Activated T-helper 17 cell treated with anti-CD3 and anti-CD28 coated beads, Interleukin-2, amount 50 U/mL, for 72 hours (primary cell): Measurements from ENCODE around the gene CNGB1. TPM values are rescaled to one million over a fixed set of nuclear protein-coding genes. Genes with fewer than 3 reads are reported as not detected.
"Not testable (repeated sequence)": the region's sequence is repeated elsewhere in the genome, so short reads cannot be mapped to it uniquely, and the experiment has no call there.

ENCODE experiments used
- ATAC-seq: fragments of 150-1000 bp; cut with Tn5 transposase; replicated peaks from 2 replicates; pipeline ENCODE4 v1.10.0; 2021; ENCODE audit warnings: mild to moderate bottlenecking, moderate library complexity
- H3K27ac Mint-ChIP-seq: one replicate; pipeline ENCODE4 v1.8.0; 2022; ENCODE audit warnings: mixed read lengths
- H3K27me3 Mint-ChIP-seq: one replicate; pipeline ENCODE4 v1.8.0; 2022; ENCODE audit warnings: mixed read lengths
- H3K36me3 Mint-ChIP-seq: one replicate; pipeline ENCODE4 v1.8.0; 2022; ENCODE audit warnings: low read depth, mild to moderate bottlenecking, mixed read lengths
- H3K4me1 Mint-ChIP-seq: one replicate; pipeline ENCODE4 v1.8.0; 2022; ENCODE audit warnings: mixed read lengths
- H3K4me3 Mint-ChIP-seq: one replicate; pipeline ENCODE4 v1.8.0; 2022; ENCODE audit warnings: mild to moderate bottlenecking, mixed read lengths
- H3K9me3 Mint-ChIP-seq: one replicate; pipeline ENCODE4 v1.8.0; 2022; ENCODE audit warnings: mixed read lengths
- total RNA-seq, 2 donors: library from RNA; stranded (reverse); gene quantifications; one replicate each; pipeline ENCODE4 v1.2.3, GENCODE V29; 2022

CNGB1 gene
- total RNA-seq, 2 donors from 2014 or later: not detected

DNA sequence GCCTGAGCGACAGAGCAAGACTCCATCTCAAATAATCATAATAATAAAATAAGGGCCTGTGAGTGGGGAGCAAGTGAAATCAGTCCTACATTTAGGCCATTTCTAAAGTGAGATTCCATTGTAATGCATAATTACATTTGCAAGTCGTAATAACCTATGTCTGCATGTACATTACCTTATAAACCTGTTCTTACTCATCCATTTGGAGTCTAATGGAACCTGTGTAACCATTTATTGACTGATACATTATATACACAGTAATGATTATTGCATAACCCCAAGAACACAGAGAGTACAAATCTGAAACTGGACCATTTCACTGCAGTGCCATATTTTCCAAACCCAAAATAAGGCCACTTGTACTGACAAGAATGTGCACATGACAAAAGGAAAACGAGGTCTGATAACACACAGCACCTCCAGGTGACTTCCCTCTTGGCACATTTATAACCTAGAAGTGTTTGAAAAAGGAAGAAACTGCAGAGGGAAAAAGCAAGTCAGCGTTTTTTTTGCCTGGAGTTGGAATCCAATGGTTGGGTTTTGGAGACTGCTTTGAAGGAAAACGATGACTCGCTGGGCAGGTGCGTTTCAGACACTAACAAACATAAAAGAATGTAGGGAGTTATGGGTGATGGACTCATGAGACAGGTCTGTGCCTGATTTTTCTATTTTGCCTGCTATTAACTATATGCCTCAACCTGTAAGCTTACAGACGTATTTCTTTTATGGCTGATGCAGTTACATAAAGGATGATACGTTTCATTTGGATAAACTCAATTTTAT lies 105.0 kb downstream of the CNGB1 start:
- Mint-ChIP-seq H3K4me1 (no peaks in the 10 kb centered on the region), H3K27ac (no peak overlapping the region), H3K4me3 (no peak overlapping the region), H3K36me3 (no peaks in the 10 kb centered on the region), H3K27me3 (peaks cover 16% of the 10 kb centered on the region), H3K9me3 (no peaks in the 10 kb centered on the region)
- no peak for ATAC-seq

DNA sequence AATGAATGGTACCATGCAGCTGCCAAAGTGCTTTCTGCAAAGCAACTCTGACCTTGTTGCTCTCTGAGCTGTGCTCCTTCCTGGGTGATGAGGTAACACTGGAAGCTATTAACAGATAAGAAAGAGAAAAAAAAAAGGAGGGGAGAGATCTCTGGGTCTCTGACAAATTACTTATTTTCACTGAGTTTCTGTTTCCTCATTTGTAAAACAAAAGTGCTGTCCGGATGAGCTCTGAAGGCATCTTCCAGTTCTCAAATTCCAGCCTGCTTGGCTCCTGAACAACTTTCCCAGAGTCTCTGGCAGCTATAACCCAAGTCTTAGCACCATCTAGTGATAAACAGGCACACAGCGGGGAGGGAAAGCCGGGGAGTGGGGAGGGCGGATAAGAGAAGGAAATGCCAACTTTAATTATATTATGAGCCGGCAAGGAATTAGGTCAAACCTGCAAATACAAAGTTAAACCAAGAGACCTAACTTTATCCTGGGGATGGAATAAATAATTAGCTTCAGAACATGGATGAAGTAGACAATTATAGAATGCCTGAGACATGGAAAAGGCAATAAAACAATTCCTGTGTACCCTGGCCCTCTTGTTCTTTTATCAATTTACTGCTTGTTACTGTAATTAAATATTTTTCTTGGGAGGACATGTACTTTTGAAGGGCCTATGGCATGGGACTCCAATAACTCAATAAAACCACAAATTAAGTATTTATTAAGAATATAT lies 107.3 kb downstream of the CNGB1 start:
- no peak for ATAC-seq
- Mint-ChIP-seq H3K27ac (no peak overlapping the region), H3K27me3 (peaks cover 15% of the 10 kb centered on the region), H3K4me3 (no peak overlapping the region), H3K9me3 (no peaks in the 10 kb centered on the region), H3K4me1 (no peaks in the 10 kb centered on the region), H3K36me3 (no peaks in the 10 kb centered on the region)

DNA sequence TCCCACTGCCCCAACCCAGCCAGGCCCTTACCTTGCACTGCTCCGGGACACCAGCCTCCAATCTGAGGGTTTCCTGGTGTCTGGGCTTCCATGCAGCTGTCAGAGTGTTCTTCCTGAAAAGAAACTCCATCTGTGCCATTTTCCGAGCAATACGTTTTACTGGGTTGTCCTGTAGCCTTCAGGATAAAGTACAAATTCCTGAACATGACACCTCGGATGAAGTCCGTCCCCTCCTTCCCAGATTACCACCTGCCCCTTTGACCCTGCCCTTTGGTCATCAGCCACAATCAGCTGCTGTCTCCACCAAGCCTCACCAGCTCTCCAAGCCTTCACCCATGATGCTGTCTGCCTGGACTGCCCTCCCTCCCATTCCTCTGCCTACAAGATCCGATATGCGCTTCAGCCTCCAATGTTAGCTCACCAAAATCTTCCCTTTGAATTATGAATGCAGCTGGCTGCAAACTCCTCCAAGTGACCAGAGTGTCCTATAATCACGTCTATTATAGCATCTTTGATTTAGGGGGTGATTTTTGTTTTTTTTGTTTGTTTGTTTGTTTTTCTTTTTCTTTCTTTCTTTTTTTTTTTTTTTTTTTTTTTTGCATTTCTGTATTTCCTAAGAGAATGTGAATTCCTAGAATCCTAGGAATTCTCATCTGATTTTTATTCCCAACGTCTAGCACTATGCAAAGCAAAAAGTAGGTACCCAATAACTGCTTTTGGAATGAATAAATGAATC lies 108.1 kb downstream of the CNGB1 start:
- no peak for ATAC-seq
- Mint-ChIP-seq H3K4me3 (no peak overlapping the region), H3K27me3 (peaks cover 15% of the 10 kb centered on the region), H3K27ac (no peak overlapping the region), H3K9me3 (no peaks in the 10 kb centered on the region), H3K4me1 (no peaks in the 10 kb centered on the region), H3K36me3 (no peaks in the 10 kb centered on the region)

DNA sequence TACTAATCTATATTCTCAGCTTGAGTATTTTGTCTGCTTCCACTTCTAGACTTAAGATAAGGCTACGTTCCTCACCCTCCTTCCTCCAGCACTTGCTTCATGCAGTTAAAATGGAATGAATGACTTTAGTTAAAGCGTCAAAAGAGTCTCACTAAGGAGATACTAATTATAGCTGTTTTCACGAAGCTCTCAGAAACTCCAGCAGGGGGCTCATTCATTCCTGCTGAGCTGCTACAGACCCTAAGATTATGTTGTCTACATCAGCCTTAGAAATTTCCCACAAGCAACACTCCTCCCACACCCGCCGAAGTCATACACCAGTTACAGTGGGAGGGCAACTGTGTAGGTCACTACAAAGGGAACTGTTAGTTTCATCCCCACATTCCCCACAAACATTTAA lies 111.6 kb downstream of the CNGB1 start:
- Mint-ChIP-seq H3K4me1 (no peaks in the 10 kb centered on the region), H3K4me3 (no peak overlapping the region), H3K9me3 (peaks cover 7% of the 10 kb centered on the region), H3K27ac (no peak overlapping the region), H3K27me3 (peaks cover 19% of the 10 kb centered on the region), H3K36me3 (no peaks in the 10 kb centered on the region)
- ATAC-seq: no peak

DNA sequence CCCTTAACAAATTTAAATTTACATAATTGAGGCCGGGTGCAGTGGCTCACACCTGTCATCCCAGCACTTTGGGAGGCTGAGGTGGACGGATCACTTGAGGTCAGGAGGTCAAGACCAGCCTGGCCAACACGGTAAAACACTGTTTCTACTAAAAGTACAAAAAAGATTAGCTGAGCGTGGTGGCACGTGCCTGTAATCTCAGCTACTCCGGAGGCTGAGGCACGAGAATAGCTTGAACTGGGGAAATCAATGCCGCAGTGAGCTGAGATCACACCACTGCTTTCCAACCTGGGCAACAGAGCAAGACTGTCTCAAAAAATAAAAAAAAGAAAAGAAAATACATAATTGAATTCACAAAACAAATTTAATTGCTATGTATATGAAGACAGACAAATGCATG lies 112.3 kb downstream of the CNGB1 start:
- no peaks in the 10 kb centered on the region for H3K4me1 Mint-ChIP-seq
- peaks cover 7% of the 10 kb centered on the region for H3K9me3 Mint-ChIP-seq
- no peak for ATAC-seq
- no peak overlapping the region for H3K27ac Mint-ChIP-seq
- peaks cover 19% of the 10 kb centered on the region for H3K27me3 Mint-ChIP-seq
- no peaks in the 10 kb centered on the region for H3K36me3 Mint-ChIP-seq
- no peak overlapping the region for H3K4me3 Mint-ChIP-seq

DNA sequence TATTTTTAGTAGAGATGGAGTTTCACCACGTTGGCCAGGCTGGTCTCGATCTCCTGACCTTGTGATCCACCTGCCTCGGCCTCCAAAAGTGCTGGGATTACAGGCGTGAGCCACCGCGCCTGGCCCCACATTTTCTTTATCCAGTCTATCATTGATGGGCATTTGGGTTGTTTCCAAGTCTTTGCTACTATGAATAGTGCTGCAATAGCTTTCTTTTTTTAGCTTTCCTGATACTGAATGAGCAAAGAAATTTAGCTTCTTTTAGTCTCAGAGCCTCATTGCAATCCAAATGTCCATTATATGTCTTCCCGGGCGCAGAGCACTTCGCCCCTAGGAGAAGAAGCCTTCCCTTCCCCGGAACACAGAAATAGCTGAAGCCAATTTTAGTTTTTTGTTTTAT lies 112.9 kb downstream of the CNGB1 start:
- not testable (repeated sequence) for H3K9me3 Mint-ChIP-seq, H3K4me1 Mint-ChIP-seq, H3K36me3 Mint-ChIP-seq, ATAC-seq, H3K4me3 Mint-ChIP-seq, H3K27ac Mint-ChIP-seq
- H3K27me3 Mint-ChIP-seq: peaks cover 14% of the 10 kb centered on the region

DNA sequence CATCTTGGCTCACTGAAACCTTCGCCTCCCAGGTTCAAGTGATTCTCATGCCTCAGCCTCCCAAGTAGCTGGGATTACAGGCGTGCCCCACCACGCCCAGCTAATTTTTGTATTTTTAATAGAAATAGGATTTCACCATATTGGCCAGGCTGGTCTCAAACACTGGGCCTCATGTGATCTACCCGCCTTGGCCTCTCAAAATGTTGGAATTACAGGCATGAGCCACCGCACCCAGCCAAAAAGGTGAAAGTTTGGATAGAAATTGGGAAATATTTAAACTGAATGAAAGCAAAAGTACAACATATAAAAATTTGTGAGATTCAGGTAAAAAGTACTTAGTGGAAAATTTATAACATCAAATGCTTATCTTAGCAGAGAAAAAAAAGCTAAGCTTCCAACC lies 115.7 kb downstream of the CNGB1 start:
- Mint-ChIP-seq H3K4me3 (no peak overlapping the region), H3K36me3 (no peaks in the 10 kb centered on the region), H3K9me3 (peaks cover 7% of the 10 kb centered on the region), H3K27ac (no peak overlapping the region), H3K27me3 (peaks cover 22% of the 10 kb centered on the region), H3K4me1 (no peaks in the 10 kb centered on the region)
- ATAC-seq: no peak

DNA sequence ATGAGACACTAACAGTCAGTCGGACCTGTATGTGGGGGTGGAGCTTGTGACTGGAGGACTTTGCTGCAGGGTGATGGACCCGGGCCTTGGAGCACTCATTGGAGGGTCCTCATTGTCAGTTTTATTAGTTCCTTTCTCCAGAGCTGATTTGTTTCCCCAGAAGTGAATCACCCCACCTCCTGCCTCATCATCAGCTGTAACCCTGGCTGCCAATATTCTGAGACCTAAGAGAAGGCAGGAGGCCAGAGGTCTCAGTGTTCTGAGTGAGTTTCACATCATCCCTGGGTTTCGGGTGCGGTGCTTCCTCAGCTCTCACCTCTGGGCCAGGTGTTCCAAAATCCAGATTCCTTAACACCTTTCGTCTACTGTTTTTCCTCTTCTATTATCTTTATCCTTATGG lies 118.7 kb downstream of the CNGB1 start:
- no peaks in the 10 kb centered on the region for H3K36me3 Mint-ChIP-seq
- peaks cover 7% of the 10 kb centered on the region for H3K9me3 Mint-ChIP-seq
- no peak overlapping the region for H3K4me3 Mint-ChIP-seq
- ATAC-seq: no peak
- H3K27me3 Mint-ChIP-seq: peaks cover 19% of the 10 kb centered on the region
- H3K4me1 Mint-ChIP-seq: no peaks in the 10 kb centered on the region
- no peak overlapping the region for H3K27ac Mint-ChIP-seq

DNA sequence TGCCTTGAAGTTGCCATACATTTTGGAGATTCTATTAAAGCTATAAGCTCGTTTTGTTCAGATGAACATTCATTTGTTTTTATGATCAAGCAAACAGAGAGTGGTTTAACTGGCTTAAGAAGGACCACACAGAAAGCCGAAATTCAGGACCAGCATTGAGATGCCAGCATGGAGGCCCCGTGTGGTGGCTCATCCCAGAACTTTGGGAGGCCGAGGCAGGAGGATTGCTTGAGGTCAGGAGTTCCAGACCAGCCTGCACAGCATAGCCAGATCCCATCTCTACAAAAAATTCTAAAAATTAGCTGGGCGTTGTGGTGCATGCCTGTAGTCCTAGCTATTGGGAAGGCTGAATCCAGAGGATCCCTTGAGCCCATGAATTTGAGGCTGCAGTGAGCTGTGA lies 122.7 kb downstream of the CNGB1 start:
- H3K27ac Mint-ChIP-seq: no peak overlapping the region
- no peak for ATAC-seq
- H3K4me1 Mint-ChIP-seq: no peaks in the 10 kb centered on the region
- no peak overlapping the region for H3K4me3 Mint-ChIP-seq
- H3K9me3 Mint-ChIP-seq: no peaks in the 10 kb centered on the region
- no peaks in the 10 kb centered on the region for H3K36me3 Mint-ChIP-seq
- peaks cover 11% of the 10 kb centered on the region for H3K27me3 Mint-ChIP-seq

DNA sequence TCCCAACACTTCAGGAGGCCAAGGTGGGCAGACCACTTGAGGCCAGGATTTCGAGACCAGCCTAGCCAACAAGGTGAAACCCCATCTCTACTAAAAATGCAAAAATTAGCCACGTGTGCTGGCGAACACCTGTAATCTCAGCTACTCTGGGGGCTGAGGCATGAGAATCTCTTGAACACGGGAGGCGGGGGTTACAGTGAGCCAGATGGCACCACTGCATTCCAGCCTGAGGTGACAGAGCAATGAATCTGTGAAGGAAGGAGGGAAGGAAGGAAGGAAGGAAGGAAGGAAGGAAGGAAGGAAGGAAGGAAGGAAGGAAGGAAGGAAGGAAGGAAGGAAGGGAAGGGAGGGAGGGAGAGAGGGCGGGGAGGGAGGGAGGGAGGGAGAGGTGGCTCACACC lies 124.0 kb downstream of the CNGB1 start:
- not testable (repeated sequence) for H3K4me3 Mint-ChIP-seq, H3K27me3 Mint-ChIP-seq

DNA sequence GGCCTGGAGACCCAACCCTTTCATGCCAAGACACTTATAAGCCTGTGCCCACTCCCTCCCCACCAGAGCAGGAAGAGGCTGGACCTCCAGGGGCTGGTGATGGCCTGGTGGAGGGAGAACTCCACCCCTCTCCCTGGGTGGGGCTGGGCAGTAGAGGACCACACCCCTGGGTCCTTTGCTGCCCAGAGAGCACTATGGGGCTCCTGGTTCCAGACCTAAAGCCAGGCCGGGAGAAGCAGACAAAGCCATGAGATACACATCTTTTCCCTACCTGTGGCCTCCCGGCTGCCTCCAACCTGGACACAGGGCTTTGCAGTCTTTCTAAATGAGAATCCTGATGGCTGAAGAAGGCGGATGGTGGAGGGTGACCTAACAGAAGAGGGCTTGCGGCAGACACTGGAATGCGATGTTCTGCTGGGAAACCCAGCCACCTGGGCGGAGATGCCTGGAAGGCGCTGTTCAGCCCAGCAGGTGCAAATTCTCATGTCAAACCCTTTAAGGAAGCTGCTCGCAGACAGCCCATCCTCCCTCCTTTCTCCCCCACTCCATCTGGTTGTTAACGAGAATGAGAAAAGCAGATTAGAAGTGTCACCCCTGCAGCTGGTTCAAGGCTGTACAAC lies 124.7 kb downstream of the CNGB1 start:
- H3K9me3 Mint-ChIP-seq: no peaks in the 10 kb centered on the region
- H3K4me1 Mint-ChIP-seq: no peaks in the 10 kb centered on the region
- no peak overlapping the region for H3K4me3 Mint-ChIP-seq
- no peak for ATAC-seq
- H3K27ac Mint-ChIP-seq: peak overlapping the region; percentile 28
- no peaks in the 10 kb centered on the region for H3K36me3 Mint-ChIP-seq
- H3K27me3 Mint-ChIP-seq: peaks cover 5% of the 10 kb centered on the region

More for the DNA sequence above, 124.0 kb downstream of the CNGB1 start:
- not testable (repeated sequence) for H3K4me1 Mint-ChIP-seq, H3K9me3 Mint-ChIP-seq, H3K36me3 Mint-ChIP-seq, ATAC-seq
- H3K27ac Mint-ChIP-seq: peak overlapping the region; percentile 28

DNA sequence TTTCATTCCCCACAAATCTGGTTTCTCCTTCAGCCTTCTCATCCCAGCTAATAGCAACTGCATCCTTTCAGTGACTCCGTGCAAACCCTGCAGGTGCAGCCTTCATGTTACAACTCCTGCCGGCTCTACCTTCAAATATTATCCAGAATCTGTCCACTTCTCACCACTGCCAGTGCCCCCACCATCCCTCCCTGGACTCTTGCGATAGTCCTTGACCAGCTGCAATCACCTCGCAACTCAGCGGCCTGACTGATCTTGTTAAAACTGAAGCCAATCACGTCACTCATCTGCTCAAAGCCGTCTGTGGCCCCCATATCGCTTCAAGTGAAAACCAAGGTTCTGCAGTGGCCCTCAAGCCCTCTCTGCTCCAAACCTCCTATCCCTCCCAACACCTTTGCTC lies 125.8 kb downstream of the CNGB1 start:
- H3K27me3 Mint-ChIP-seq: no peaks in the 10 kb centered on the region
- no peak overlapping the region for H3K27ac Mint-ChIP-seq
- no peak for ATAC-seq
- no peak overlapping the region for H3K4me3 Mint-ChIP-seq
- no peaks in the 10 kb centered on the region for H3K4me1 Mint-ChIP-seq
- no peaks in the 10 kb centered on the region for H3K36me3 Mint-ChIP-seq
- no peaks in the 10 kb centered on the region for H3K9me3 Mint-ChIP-seq

DNA sequence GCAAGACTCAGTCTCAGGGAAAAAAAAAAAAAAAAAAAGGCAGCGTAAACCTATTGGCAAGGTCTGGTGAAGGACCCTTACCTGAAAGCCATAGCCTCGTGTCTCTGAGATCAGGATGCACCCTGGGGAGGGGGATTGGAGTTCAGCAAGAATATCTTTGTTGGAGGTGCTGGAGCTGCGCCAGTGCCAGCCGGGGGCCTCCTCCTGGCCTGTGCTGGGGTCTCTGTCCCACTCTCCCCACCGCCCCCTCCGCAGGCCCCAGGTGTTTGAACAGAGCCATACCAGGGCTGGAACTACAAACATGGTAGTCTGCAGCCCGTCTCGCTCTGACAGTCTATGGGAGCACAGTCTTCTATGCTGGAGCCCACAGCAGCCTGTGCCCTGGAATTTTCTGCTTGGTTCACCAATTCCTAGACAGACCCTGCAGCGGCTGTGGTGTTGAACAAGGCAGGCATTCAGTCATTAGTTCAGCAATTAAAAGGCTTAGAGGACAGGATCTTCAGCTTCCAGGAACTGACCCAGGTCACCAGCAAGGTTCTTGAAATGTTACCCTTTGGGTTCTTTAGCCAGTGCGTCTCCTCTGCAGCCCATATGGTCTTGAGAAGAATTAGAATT lies 126.4 kb downstream of the CNGB1 start:
- Mint-ChIP-seq H3K27me3 (no peaks in the 10 kb centered on the region), H3K27ac (no peak overlapping the region), H3K9me3 (no peaks in the 10 kb centered on the region), H3K36me3 (no peaks in the 10 kb centered on the region), H3K4me3 (no peak overlapping the region), H3K4me1 (no peaks in the 10 kb centered on the region)
- no peak for ATAC-seq

DNA sequence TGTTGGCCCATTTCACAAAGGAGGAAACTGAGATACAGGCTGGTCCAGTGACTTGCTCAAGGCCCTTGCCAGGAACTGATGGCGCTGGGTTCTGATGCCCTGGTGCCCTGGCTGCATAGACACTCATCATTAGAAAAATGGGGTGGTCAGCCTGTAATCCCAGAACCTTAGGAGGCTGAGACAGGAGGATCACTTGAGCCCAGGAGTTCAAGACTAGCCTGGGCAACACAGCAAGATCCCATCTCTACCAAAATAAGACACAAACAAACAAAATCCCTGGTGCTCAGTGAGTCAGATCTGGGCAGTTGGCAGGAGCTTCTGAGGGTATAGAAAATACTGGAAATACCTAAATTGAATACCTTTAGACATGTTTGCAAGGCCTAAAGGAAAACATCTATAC lies 127.5 kb downstream of the CNGB1 start:
- Mint-ChIP-seq H3K27ac (no peak overlapping the region), H3K9me3 (no peaks in the 10 kb centered on the region), H3K36me3 (no peaks in the 10 kb centered on the region), H3K4me3 (no peak overlapping the region), H3K4me1 (no peaks in the 10 kb centered on the region), H3K27me3 (peaks cover 3% of the 10 kb centered on the region)
- no peak for ATAC-seq
